B cell (primary cell): ENCODE results near the gene CTCF.

Experiments used
- EZH2 ChIP-seq: IDR thresholded peaks from 2 replicates; pipeline ENCODE4 v1.6.1; 2012; ENCODE audit warnings: borderline replicate concordance, low read depth, mild to moderate bottlenecking, moderate library complexity, low read length; ENCODE audit not compliant: insufficient read depth, poor library complexity, severe bottlenecking
- TF ChIP-seq, protein P1 (sequence below): fragments of 200-600 bp; IDR thresholded peaks from one replicate; pipeline ENCODE4 v1.8.0; 2022; ENCODE audit warnings: antibody characterized with exemption, mild to moderate bottlenecking

DNA sequence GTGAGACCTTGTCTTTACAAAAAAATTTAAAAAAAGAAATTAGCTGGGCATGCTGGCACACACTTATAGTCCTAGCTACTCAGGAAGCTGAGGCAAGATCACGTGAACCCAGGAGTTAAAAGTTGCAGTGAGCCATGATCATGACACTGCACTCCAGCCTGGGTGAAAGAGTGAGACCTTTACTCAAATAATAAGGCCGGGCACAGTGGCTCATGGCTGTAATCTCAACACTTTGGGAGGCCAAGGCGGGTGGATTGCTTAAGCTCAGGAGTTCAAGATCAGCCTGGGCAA, 45.2 kb upstream of the CTCF start:
- TF ChIP-seq EZH2: no peak
- TF ChIP-seq, protein P1, sequence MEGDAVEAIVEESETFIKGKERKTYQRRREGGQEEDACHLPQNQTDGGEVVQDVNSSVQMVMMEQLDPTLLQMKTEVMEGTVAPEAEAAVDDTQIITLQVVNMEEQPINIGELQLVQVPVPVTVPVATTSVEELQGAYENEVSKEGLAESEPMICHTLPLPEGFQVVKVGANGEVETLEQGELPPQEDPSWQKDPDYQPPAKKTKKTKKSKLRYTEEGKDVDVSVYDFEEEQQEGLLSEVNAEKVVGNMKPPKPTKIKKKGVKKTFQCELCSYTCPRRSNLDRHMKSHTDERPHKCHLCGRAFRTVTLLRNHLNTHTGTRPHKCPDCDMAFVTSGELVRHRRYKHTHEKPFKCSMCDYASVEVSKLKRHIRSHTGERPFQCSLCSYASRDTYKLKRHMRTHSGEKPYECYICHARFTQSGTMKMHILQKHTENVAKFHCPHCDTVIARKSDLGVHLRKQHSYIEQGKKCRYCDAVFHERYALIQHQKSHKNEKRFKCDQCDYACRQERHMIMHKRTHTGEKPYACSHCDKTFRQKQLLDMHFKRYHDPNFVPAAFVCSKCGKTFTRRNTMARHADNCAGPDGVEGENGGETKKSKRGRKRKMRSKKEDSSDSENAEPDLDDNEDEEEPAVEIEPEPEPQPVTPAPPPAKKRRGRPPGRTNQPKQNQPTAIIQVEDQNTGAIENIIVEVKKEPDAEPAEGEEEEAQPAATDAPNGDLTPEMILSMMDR: no peak
